Ammon's horn (tissue), 1 donor: ENCODE data around the gene RTCB.

ENCODE experiments used
- DNase-seq: peaks from one replicate; pipeline ENCODE4 v3.0.0-alpha.2; 2016; ENCODE audit warnings: low spot score

Gene RTCB

GRCh38 chr22:32339190-32340012 lies 72.6 kb downstream of the RTCB start:
- no peak for DNase-seq

- no peak for DNase-seq
These were observed 73.3 kb downstream of the RTCB start for GRCh38 chr22:32338757-32339156.
